Measurements from ENCODE around the gene PTTG1IP. TPM values are rescaled to one million over a fixed set of nuclear protein-coding genes. Genes with fewer than 3 reads are reported as not detected.
A peak's percentile ranks its signal among the peaks of the same experiment; 100 is the strongest.

The PTTG1IP gene
- total RNA-seq, 1 donor = 245 TPM

DNA sequence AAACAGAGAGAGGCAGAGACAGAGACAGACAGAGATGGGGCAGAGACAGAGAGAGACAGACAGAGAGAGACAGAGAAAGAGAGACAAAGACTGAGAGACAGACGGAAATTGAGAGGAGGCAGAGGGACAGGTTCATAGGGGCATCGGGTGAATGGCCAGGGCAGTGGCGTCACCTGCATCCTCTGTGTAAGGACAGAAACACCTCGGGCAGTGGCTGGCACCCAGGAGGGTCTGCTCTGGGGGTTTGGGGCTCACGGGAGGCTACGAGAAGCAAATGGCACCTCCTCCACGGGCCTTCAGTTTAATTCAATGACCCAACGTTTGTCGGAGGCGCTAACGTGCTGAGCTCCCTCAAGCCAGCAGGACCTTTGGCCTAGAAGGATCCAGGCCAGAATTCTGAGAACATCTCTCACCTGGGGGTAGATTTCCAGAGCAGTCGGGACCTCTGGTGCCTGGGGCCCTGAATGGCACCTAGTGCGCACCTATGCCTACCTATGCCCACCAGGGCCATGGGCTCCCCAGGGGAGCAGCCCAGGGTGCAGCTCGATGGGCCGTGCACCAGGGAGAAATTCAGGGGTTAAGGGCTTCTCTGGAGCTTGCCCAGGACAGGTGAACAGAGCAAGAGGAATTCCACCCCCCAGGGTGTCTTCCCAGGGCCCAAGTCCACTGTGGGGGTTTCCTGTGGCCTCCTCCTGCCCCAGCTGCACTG is 20.6 kb upstream of the PTTG1IP start:
- no peak overlapping the region for H3K4me3 ChIP-seq (ENCODE audit: low read depth, low read length)
- TF ChIP-seq, protein P1, sequence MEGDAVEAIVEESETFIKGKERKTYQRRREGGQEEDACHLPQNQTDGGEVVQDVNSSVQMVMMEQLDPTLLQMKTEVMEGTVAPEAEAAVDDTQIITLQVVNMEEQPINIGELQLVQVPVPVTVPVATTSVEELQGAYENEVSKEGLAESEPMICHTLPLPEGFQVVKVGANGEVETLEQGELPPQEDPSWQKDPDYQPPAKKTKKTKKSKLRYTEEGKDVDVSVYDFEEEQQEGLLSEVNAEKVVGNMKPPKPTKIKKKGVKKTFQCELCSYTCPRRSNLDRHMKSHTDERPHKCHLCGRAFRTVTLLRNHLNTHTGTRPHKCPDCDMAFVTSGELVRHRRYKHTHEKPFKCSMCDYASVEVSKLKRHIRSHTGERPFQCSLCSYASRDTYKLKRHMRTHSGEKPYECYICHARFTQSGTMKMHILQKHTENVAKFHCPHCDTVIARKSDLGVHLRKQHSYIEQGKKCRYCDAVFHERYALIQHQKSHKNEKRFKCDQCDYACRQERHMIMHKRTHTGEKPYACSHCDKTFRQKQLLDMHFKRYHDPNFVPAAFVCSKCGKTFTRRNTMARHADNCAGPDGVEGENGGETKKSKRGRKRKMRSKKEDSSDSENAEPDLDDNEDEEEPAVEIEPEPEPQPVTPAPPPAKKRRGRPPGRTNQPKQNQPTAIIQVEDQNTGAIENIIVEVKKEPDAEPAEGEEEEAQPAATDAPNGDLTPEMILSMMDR (IDR thresholded peaks at IDR 0.05; ENCODE audit: insufficient read depth, low read depth, low read length) = no peak
- DNase-seq (ENCODE audit: low read depth) = no peak

DNA sequence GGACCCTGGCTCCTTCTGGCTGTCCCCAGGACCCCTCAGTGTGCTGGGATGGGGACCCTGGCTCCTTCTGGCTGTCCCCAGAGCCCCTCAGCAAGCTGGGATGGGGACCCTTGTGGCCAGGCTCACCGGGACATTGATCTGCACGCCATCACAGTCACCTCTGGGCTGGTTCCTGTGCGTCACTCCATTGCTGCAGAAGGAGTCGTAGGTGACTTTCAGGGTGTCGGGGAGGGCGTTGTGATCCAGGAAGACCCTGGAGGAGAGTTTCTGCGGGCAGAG is 19.7 kb upstream of the PTTG1IP start:
- TF ChIP-seq, protein P1 (IDR thresholded peaks at IDR 0.05; ENCODE audit: insufficient read depth, low read depth, low read length) = no peak
- H3K4me3 ChIP-seq (ENCODE audit: low read depth, low read length) = no peak overlapping the region
- no peak for DNase-seq (ENCODE audit: low read depth)

DNA sequence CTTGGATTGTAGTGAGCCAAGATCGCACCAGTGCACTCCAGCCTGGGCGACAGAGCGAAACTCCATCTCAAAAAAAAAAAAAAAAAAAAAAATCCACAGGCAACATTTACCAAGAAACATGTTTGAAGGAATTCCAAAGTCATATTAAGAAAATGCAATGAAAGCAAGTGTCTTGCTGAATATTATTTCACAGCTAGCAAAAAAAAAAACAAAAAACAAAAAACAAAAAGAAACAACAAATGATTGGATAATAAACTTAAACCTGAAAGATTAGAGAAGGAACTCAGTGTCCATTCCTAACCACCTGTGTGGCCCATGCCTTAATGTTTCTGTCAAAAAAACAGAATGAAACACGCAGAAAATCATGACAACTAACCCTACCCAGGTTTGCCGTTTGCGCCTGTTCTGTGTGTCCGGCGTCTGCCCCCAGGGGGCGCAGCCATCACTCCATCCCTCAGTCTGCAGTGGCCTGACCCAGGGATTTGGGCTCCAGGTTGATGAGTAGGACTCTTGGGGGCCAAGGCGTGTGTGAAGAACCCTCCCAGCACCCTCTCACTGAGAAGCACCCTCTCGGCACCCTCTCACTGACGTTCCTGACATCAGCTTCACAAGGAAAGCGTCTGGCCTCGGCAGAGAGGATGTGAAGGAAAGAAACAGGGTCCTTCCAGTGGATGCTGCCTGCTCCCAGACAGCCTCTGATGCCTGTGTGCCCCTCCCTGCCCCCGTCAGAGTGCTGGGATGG is 19.2 kb upstream of the PTTG1IP start:
- TF ChIP-seq, protein P1 (IDR thresholded peaks at IDR 0.05; ENCODE audit: insufficient read depth, low read depth, low read length) = peak; percentile 94
- H3K4me3 ChIP-seq (ENCODE audit: low read depth, low read length) = no peak overlapping the region
- DNase-seq (ENCODE audit: low read depth) = peak; percentile 53

DNA sequence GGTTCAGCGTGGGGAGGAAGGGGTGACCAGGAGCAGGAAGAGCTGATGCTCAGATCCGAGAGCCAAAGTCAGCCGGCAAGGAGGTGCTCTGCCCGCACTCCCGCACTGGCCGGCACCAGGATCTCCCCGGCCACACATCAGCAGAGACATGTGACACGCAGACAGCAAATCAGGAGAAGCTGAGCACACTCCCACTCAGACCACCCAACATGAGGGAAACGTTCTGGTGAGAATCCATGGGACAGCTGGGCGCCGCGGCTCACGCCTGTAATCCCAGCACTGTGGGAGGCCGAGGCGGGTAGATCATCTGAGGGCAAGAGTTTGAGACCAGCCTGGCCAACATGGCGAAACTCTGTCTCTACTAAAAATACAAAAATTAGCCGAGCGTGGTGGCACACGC is 18.6 kb upstream of the PTTG1IP start:
- TF ChIP-seq, protein P1 (IDR thresholded peaks at IDR 0.05; ENCODE audit: insufficient read depth, low read depth, low read length) = no peak
- no peak overlapping the region for H3K4me3 ChIP-seq (ENCODE audit: low read depth, low read length)
- no peak for DNase-seq (ENCODE audit: low read depth)

DNA sequence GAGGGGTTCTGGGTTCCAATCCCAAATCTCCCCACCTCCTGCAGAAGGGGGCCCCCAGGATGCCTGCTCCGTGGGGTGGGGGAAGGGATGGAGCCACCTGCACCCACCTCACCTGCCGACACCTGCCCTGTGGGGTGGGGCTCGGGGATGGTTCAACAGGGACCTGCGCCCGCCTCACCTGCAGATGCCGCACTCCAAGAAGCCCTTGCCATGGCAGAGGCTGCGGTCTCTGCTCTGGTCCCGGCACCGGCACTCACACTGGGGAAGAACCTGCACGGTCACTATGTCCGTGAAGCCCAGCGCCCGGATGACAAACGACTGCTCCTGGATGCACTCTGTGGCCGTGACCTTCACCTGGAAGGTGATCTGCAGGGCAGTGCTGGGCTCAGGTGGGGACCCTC is 18.1 kb upstream of the PTTG1IP start:
- no peak for DNase-seq (ENCODE audit: low read depth)
- TF ChIP-seq, protein P1 (IDR thresholded peaks at IDR 0.05; ENCODE audit: insufficient read depth, low read depth, low read length) = no peak
- H3K4me3 ChIP-seq (ENCODE audit: low read depth, low read length) = no peak overlapping the region

DNA sequence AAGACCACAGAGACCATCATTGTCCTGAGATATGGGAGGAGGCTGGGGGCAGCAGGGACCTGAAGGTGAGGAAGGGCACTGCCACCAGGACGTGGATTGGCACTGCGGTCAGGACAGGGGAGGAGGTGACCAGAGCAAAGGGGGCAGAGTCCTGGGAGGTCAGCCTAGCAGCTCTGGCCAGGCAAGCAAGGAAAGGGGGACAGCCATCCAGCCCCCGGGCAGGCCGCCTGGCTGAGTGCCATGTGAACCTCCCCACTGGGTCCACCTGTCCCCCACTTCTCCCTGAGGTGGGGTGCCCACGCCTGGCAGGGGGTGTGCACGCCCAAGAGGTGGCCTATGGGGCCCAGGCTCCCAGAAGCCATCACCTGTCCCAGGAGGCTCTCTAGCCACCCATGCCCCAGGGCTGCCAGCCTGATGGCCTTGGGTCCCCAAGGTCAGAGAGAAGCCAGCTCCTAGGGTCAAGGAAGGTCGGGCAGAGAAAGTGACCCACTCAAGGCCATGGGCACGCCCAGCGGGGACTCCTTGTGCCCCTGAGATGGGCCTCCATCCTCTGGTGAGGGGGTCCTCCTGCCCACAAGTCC is 17.6 kb upstream of the PTTG1IP start:
- TF ChIP-seq, protein P1 (IDR thresholded peaks at IDR 0.05; ENCODE audit: insufficient read depth, low read depth, low read length) = no peak
- DNase-seq (ENCODE audit: low read depth) = no peak
- no peak overlapping the region for H3K4me3 ChIP-seq (ENCODE audit: low read depth, low read length)
